Adrenal gland (tissue), 5 donors: ENCODE measurements around the gene NOTCH2NLA.
"Not testable (repeated sequence)": the region's sequence is repeated elsewhere in the genome, so short reads cannot be mapped to it uniquely, and the experiment has no call there.

Experiments
- POLR2A ChIP-seq, 2 donors: fragments of 450-650 bp; IDR thresholded peaks; one replicate each; pipeline ENCODE4 v1.6.1; 2017; ENCODE audit warnings: antibody characterized with exemption in 2 of 2, mild to moderate bottlenecking in 2 of 2, moderate library complexity in 1 of 2
- TF ChIP-seq, protein P1 (sequence below), 6 experiments: fragments of 450-650 bp in 4 of 6; fragments of 200-600 bp in 2 of 6; sonication (generic) in 1 of 6; IDR thresholded peaks; 1 replicate in 5 of 6; 2 replicates in 1 of 6; pipeline versions ENCODE4 v1.5.1 to v1.8.0; 2016 to 2021; ENCODE audit warnings: antibody characterized with exemption in 6 of 6, mild to moderate bottlenecking in 2 of 6, moderate library complexity in 1 of 6
- donor health status: DM: no; HTN: no; CAD: no.

- TF ChIP-seq, protein P1, sequence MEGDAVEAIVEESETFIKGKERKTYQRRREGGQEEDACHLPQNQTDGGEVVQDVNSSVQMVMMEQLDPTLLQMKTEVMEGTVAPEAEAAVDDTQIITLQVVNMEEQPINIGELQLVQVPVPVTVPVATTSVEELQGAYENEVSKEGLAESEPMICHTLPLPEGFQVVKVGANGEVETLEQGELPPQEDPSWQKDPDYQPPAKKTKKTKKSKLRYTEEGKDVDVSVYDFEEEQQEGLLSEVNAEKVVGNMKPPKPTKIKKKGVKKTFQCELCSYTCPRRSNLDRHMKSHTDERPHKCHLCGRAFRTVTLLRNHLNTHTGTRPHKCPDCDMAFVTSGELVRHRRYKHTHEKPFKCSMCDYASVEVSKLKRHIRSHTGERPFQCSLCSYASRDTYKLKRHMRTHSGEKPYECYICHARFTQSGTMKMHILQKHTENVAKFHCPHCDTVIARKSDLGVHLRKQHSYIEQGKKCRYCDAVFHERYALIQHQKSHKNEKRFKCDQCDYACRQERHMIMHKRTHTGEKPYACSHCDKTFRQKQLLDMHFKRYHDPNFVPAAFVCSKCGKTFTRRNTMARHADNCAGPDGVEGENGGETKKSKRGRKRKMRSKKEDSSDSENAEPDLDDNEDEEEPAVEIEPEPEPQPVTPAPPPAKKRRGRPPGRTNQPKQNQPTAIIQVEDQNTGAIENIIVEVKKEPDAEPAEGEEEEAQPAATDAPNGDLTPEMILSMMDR (IDR thresholded peaks at IDR 0.05) = not testable (repeated sequence)
- TF ChIP-seq POLR2A (IDR thresholded peaks at IDR 0.05) = not testable (repeated sequence)
Measured at GRCh38 chr1:146272734-146273133, 43.9 kb upstream of the NOTCH2NLA start.
